Caco-2 (cell line): ENCODE measurements around the gene LDAF1. TPM values are rescaled to one million over a fixed set of nuclear protein-coding genes. Genes with fewer than 3 reads are reported as not detected.
A peak's percentile ranks its signal among the peaks of the same experiment; 100 is the strongest.
"Not testable (repeated sequence)": the region's sequence is repeated elsewhere in the genome, so short reads cannot be mapped to it uniquely, and the experiment has no call there.

Experiments used
- BruUV-seq: library from RNA; stranded (reverse); fragments of 400-500 nt; replicated peaks from 2 replicates; lab custom pipeline; 2021; lab: Mats Ljungman, UMichigan
- CTCF ChIA-PET: fragments of 300-600 bp; sonication (Branson Sonifier 250); formaldehyde crosslinking; loops from one replicate; lab custom pipeline; 2022; ENCODE audit warnings: antibody characterized with exemption; lab: Charles Lee
- POLR2A ChIA-PET: fragments of 300-600 bp; sonication (Branson Sonifier 250); formaldehyde crosslinking; loops from one replicate; lab custom pipeline; 2022; ENCODE audit warnings: antibody characterized with exemption; lab: Charles Lee
- DNase-seq, 2 experiments: peaks; one replicate each; pipeline versions ENCODE4 v3.0.0 to v3.0.0-alpha.2; 2020 to 2022
- H3K27me3 ChIP-seq: replicated peaks from 2 replicates; pipeline ENCODE4 v1.6.0; 2011; ENCODE audit warnings: low read length; ENCODE audit not compliant: control insufficient read depth, insufficient read depth
- H3K36me3 ChIP-seq: 2 replicates; pipeline ENCODE4 v1.5.1; 2011; ENCODE audit warnings: low read length; ENCODE audit not compliant: control insufficient read depth, insufficient read depth
- H3K4me1 ChIP-seq: fragments of 250-450 bp; sonication (Bioruptor Pico); 2 replicates; pipeline ENCODE4 v1.5.1; 2020; ENCODE audit warnings: mild to moderate bottlenecking
- H3K4me3 ChIP-seq: 2 replicates; pipeline ENCODE4 v1.5.1; 2011; ENCODE audit warnings: low read depth, mild to moderate bottlenecking, control low read depth, low read length
- H3K9me3 ChIP-seq: fragments of 250-450 bp; sonication (Bioruptor Pico); 2 replicates; pipeline ENCODE4 v1.5.1; 2020; ENCODE audit warnings: mild to moderate bottlenecking, moderate library complexity
- H3K27ac Mint-ChIP-seq: one replicate; pipeline ENCODE4 v1.8.0; 2022; ENCODE audit warnings: mixed read lengths; ENCODE audit not compliant: unreplicated experiment
- H3K27me3 Mint-ChIP-seq: one replicate; pipeline ENCODE4 v1.8.0; 2022; ENCODE audit warnings: mixed read lengths; ENCODE audit not compliant: insufficient read depth, unreplicated experiment
- H3K36me3 Mint-ChIP-seq: one replicate; pipeline ENCODE4 v1.8.0; 2022; ENCODE audit warnings: mild to moderate bottlenecking, mixed read lengths; ENCODE audit not compliant: insufficient read depth, unreplicated experiment
- H3K4me1 Mint-ChIP-seq: one replicate; pipeline ENCODE4 v1.8.0; 2022; ENCODE audit warnings: low read depth, mixed read lengths; ENCODE audit not compliant: unreplicated experiment
- H3K4me3 Mint-ChIP-seq: one replicate; pipeline ENCODE4 v1.8.0; 2022; ENCODE audit warnings: mild to moderate bottlenecking, moderate library complexity, mixed read lengths; ENCODE audit not compliant: unreplicated experiment
- H3K9me3 Mint-ChIP-seq: one replicate; pipeline ENCODE4 v1.8.0; 2022; ENCODE audit warnings: mixed read lengths; ENCODE audit not compliant: unreplicated experiment
- intact Hi-C: fragments of 100-400 bp; cut with micrococcal nuclease; formaldehyde crosslinking; loops from one replicate; pipeline ENCODE4 v1.10.0; 2022; ENCODE audit not compliant: unreplicated experiment
- total RNA-seq: library from RNA; stranded (reverse); gene quantifications from 2 replicates; pipeline ENCODE4 v1.2.3, GENCODE V29; 2022
- TF ChIP-seq, protein P1 (sequence below), 2 experiments: fragments of 200-600 bp in 1 of 2; IDR thresholded peaks; 1 replicate in 1 of 2; 2 replicates in 1 of 2; pipeline versions ENCODE4 v1.5.1 to v1.8.0; 2011 to 2022; ENCODE audit warnings: antibody characterized with exemption in 1 of 2, control low read depth in 1 of 2, inconsistent platforms in 1 of 2, low read depth in 1 of 2, low read length in 1 of 2, mild to moderate bottlenecking in 1 of 2, moderate library complexity in 1 of 2; ENCODE audit not compliant: insufficient read depth in 1 of 2, severe bottlenecking in 1 of 2, unreplicated experiment in 1 of 2

LDAF1 gene
- total RNA-seq, 1 experiment from 2014 or later = 16.7 TPM

DNA sequence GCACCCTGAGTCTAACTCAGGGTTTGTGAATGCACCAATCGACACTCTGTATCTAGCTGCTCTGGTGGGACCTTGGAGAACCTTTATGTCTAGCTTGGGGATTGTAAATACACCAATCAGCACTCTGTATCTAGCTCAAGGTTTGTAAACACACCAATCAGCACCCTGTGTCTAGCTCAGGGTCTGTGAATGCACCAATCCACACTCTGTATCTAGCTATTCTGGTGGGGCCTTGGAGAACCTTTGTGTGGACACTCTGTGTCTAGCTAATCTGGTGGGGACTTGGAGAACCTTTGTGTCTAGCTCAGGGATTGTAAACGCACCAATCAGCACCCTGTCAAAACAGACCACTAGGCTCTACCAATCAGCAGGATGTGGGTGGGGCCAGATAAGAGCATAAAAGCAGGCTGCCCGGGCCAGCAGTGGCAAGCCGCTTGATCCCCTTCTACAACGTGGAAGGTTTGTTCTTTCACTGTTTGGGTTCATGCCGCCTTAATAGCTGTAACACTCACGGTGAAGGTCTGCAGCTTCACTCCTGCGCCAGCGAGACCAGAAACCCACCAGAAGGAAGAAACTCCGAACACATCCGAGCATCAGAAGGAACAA, 5.2 kb upstream of the LDAF1 start:
- H3K9me3 ChIP-seq, BruUV-seq, H3K36me3 Mint-ChIP-seq, H3K4me3 Mint-ChIP-seq, DNase-seq, H3K4me3 ChIP-seq, H3K36me3 ChIP-seq, intact Hi-C loops, H3K4me1 Mint-ChIP-seq, H3K27me3 Mint-ChIP-seq, H3K4me1 ChIP-seq, H3K9me3 Mint-ChIP-seq, POLR2A ChIA-PET, H3K27me3 ChIP-seq, H3K27ac Mint-ChIP-seq: not testable (repeated sequence)
- CTCF ChIA-PET = interaction anchor here (1.2 kb wide), 1 partner anchor 148 kb away, joined by 3 read pairs; no protein-coding TSS in a partner anchor

DNA sequence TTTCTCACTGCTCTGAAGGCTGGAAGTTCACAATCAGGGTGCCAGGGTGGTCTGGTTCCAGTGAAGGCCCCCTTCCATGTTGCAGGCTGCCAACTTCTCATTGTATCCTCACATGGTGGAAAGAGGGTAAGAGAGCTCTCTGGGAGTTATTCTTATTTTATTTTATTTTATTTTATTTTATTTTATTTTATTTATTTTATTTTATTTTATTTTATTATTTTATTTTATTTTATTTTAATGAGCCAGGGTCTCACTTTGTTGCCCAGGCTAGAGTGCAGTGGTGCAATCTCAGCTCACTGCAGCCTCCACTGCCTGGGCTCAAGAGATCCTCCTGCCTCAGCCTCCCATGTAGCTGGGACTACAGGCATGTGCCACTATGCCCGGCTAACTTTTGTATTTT, 2.5 kb upstream of the LDAF1 start:
- BruUV-seq, H3K27ac Mint-ChIP-seq, DNase-seq, H3K4me3 ChIP-seq, H3K9me3 ChIP-seq, H3K36me3 ChIP-seq, POLR2A ChIA-PET, H3K4me1 ChIP-seq, H3K4me1 Mint-ChIP-seq, H3K4me3 Mint-ChIP-seq, H3K27me3 Mint-ChIP-seq, H3K27me3 ChIP-seq, H3K9me3 Mint-ChIP-seq: not testable (repeated sequence)
- intact Hi-C loops = loop anchor here (1.0 to 5.0 kb wide), 2 partner anchors 144 to 304 kb away; no protein-coding TSS in a partner anchor
- CTCF ChIA-PET = interaction anchor here (1.0 kb wide), 1 partner anchor 117 kb away, joined by 5 read pairs; no protein-coding TSS in a partner anchor
- peaks cover 11% of the 10 kb centered on the region for H3K36me3 Mint-ChIP-seq

DNA sequence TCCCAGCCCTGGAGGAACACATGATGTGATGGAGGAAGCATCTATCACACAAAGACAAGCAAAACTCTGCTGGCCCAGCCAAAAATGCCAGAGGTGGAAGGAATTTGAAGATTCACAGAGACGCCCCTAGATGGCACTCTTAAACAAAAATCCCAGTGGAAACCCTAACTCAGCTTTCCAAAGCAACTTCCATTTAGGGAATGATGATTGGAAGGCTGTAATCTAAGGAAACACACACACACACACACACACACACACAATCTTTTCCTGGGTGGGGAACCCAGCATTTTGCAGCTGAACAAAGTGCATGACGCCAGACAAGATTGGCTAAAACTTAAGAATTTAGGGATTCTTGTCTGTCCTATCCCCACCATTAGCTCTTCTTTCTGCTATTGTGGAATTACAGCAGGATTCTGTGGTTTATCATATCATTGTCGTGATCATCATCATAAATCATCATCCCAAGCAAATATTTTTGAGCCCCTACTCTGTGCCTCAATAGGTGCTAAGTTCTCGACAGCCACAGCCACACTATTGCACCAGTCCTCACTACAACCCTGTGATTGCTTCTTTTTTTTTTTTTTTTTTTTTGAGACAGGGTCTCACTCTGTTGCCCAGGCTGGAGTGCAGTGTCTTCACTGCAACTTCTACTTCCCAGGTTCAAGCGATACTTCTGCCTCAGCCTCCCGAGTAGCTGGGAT, 1.6 kb upstream of the LDAF1 start:
- no peaks in the 10 kb centered on the region for H3K9me3 Mint-ChIP-seq
- ChIA-PET CTCF (interaction anchor here (0.6 to 1.2 kb wide), 9 partner anchors 32 to 164 kb away, joined by 3 to 39 read pairs (median 3); no protein-coding TSS in a partner anchor), POLR2A (interaction anchor here (0.7 kb wide), 1 partner anchor 203 kb away, joined by 3 read pairs; no protein-coding TSS in a partner anchor)
- no peak overlapping the region for H3K4me3 Mint-ChIP-seq
- no peaks in the 10 kb centered on the region for H3K9me3 ChIP-seq
- TF ChIP-seq, protein P1, sequence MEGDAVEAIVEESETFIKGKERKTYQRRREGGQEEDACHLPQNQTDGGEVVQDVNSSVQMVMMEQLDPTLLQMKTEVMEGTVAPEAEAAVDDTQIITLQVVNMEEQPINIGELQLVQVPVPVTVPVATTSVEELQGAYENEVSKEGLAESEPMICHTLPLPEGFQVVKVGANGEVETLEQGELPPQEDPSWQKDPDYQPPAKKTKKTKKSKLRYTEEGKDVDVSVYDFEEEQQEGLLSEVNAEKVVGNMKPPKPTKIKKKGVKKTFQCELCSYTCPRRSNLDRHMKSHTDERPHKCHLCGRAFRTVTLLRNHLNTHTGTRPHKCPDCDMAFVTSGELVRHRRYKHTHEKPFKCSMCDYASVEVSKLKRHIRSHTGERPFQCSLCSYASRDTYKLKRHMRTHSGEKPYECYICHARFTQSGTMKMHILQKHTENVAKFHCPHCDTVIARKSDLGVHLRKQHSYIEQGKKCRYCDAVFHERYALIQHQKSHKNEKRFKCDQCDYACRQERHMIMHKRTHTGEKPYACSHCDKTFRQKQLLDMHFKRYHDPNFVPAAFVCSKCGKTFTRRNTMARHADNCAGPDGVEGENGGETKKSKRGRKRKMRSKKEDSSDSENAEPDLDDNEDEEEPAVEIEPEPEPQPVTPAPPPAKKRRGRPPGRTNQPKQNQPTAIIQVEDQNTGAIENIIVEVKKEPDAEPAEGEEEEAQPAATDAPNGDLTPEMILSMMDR (IDR thresholded peaks at IDR 0.05; ENCODE audit: insufficient read depth in 1 of 2, low read depth in 1 of 2, low read length in 1 of 2, severe bottlenecking in 1 of 2, unreplicated experiment in 1 of 2) = peak; percentile 32 to 61
- H3K4me1 Mint-ChIP-seq = no peaks in the 10 kb centered on the region
- no peak overlapping the region for H3K4me3 ChIP-seq
- H3K27me3 ChIP-seq = no peaks in the 10 kb centered on the region
- peaks cover 11% of the 10 kb centered on the region for H3K36me3 Mint-ChIP-seq
- peak; percentile 35 to 59 for DNase-seq
- BruUV-seq = no TSS peak
- no peaks in the 10 kb centered on the region for H3K27me3 Mint-ChIP-seq
- H3K27ac Mint-ChIP-seq = no peak overlapping the region
- H3K36me3 ChIP-seq = no peaks in the 10 kb centered on the region
- no peaks in the 10 kb centered on the region for H3K4me1 ChIP-seq
- intact Hi-C loops = loop anchor here (1.0 to 5.0 kb wide), 2 partner anchors 143 to 305 kb away; no protein-coding TSS in a partner anchor

DNA sequence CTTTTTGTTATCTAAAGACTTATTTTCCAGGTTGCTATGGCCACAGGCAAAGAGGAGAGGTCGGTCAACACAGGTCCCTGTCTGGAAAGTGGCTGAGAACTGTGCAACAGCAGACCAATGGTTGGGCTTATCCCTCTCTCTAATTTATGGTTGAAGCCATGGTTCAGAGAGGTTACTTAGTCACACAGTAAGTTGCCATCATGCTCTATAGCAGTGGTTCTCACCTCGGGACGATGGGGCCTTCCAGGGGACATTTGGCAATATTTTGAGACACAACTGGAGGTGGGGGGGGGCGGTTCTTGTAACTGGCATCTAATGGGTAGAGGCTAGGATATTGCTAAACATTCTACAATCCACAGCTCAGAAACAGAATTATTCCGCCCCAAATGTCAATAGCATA, 842 bp upstream of the LDAF1 start:
- H3K4me3 ChIP-seq = no peak overlapping the region
- no TSS peak for BruUV-seq
- no peaks in the 10 kb centered on the region for H3K27me3 ChIP-seq
- TF ChIP-seq, protein P1 (IDR thresholded peaks at IDR 0.05; ENCODE audit: insufficient read depth in 1 of 2, low read depth in 1 of 2, low read length in 1 of 2, severe bottlenecking in 1 of 2, unreplicated experiment in 1 of 2) = no peak
- H3K4me1 ChIP-seq = no peaks in the 10 kb centered on the region
- no peak overlapping the region for H3K27ac Mint-ChIP-seq
- no peaks in the 10 kb centered on the region for H3K9me3 ChIP-seq
- H3K4me1 Mint-ChIP-seq = no peaks in the 10 kb centered on the region
- ChIA-PET POLR2A (no interaction called here), CTCF (interaction anchor here (0.6 to 1.2 kb wide), 3 partner anchors 143 to 163 kb away, joined by 3 to 39 read pairs (median 5); no protein-coding TSS in a partner anchor)
- peaks cover 11% of the 10 kb centered on the region for H3K36me3 Mint-ChIP-seq
- H3K36me3 ChIP-seq = no peaks in the 10 kb centered on the region
- no peaks in the 10 kb centered on the region for H3K9me3 Mint-ChIP-seq
- intact Hi-C loops = loop anchor here (5.0 kb wide), 1 partner anchor 305 kb away; no protein-coding TSS in a partner anchor
- DNase-seq = no peak
- H3K4me3 Mint-ChIP-seq = peak overlapping the region; percentile 99
- H3K27me3 Mint-ChIP-seq = no peaks in the 10 kb centered on the region
